Measurements from ENCODE around the gene ARPC4.
"Not testable (repeated sequence)": the region's sequence is repeated elsewhere in the genome, so short reads cannot be mapped to it uniquely, and the experiment has no call there.

Gene ARPC4

GRCh38 chr3:9769426-9770275 lies 23.2 kb upstream of the ARPC4 start, which contains the start of gene CAMK1:
Gene CAMK1, minus strand, starts transcription at chr3:9769947. Its CDS starts 2,198 bp downstream, at chr3:9767749.
- no peaks in the 10 kb centered on the region for H3K27me3 ChIP-seq (ENCODE audit: control insufficient read depth in 2 of 2, insufficient read depth in 2 of 2, low read length in 2 of 2)
- H3K4me1 ChIP-seq (ENCODE audit: control insufficient read depth in 2 of 2, insufficient read depth in 2 of 2, low read length in 2 of 2), result peaks cover 15 to 22% of the 10 kb centered on the region in 2 donors
- peaks cover 0 to 2% of the 10 kb centered on the region in 2 donors for H3K36me3 ChIP-seq (ENCODE audit: control insufficient read depth in 2 of 2, insufficient read depth in 2 of 2, low read length in 2 of 2)
- peak within 1 kb of the TSS; percentile 60 to 79 for H3K4me3 ChIP-seq (ENCODE audit: low read length in 2 of 2)
- H3K9ac ChIP-seq (ENCODE audit: low read depth in 1 of 2, low read length in 2 of 2), result peak within 1 kb of the TSS; percentile 77 to 86
- peak within 1 kb of the TSS; percentile 62 to 80 for H3K27ac ChIP-seq (ENCODE audit: low read depth in 2 of 2, low read length in 2 of 2)
- no peaks in the 10 kb centered on the region for H3K9me3 ChIP-seq (ENCODE audit: control insufficient read depth in 2 of 2, low read length in 2 of 2)

GRCh38 chr3:9770276-9770812 lies 22.5 kb upstream of the ARPC4 start:
- Histone ChIP-seq H3K27me3 (ENCODE audit: control insufficient read depth in 2 of 2, insufficient read depth in 2 of 2, low read length in 2 of 2) (no peaks in the 10 kb centered on the region), H3K27ac (ENCODE audit: low read depth in 2 of 2, low read length in 2 of 2) (peak overlapping the region; percentile 62 to 80), H3K4me1 (ENCODE audit: control insufficient read depth in 2 of 2, insufficient read depth in 2 of 2, low read length in 2 of 2) (peaks cover 15 to 22% of the 10 kb centered on the region in 2 donors), H3K4me3 (ENCODE audit: low read length in 2 of 2) (peak overlapping the region; percentile 60 to 79), H3K9ac (ENCODE audit: low read depth in 1 of 2, low read length in 2 of 2) (peak overlapping the region; percentile 72 to 86), H3K9me3 (ENCODE audit: control insufficient read depth in 2 of 2, low read length in 2 of 2) (no peaks in the 10 kb centered on the region), H3K36me3 (ENCODE audit: control insufficient read depth in 2 of 2, insufficient read depth in 2 of 2, low read length in 2 of 2) (peaks cover 0 to 2% of the 10 kb centered on the region in 2 donors)

- not testable (repeated sequence) for H3K27me3 ChIP-seq (ENCODE audit: control insufficient read depth in 2 of 2, insufficient read depth in 2 of 2, low read length in 2 of 2); H3K9ac ChIP-seq (ENCODE audit: low read depth in 1 of 2, low read length in 2 of 2); H3K27ac ChIP-seq (ENCODE audit: low read depth in 2 of 2, low read length in 2 of 2); H3K36me3 ChIP-seq (ENCODE audit: control insufficient read depth in 2 of 2, insufficient read depth in 2 of 2, low read length in 2 of 2); H3K4me3 ChIP-seq (ENCODE audit: low read length in 2 of 2); H3K9me3 ChIP-seq (ENCODE audit: control insufficient read depth in 2 of 2, low read length in 2 of 2)
- peaks cover 15 to 22% of the 10 kb centered on the region in 2 donors for H3K4me1 ChIP-seq (ENCODE audit: control insufficient read depth in 2 of 2, insufficient read depth in 2 of 2, low read length in 2 of 2)
These were observed 21.9 kb upstream of the ARPC4 start for GRCh38 chr3:9771007-9771406.

GRCh38 chr3:9776896-9777693 lies 15.8 kb upstream of the ARPC4 start:
- no peak overlapping the region for H3K27ac ChIP-seq (ENCODE audit: low read depth in 2 of 2, low read length in 2 of 2)
- peaks cover 13 to 23% of the 10 kb centered on the region in 2 donors for H3K36me3 ChIP-seq (ENCODE audit: control insufficient read depth in 2 of 2, insufficient read depth in 2 of 2, low read length in 2 of 2)
- H3K9me3 ChIP-seq (ENCODE audit: control insufficient read depth in 2 of 2, low read length in 2 of 2), result no peaks in the 10 kb centered on the region
- no peaks in the 10 kb centered on the region for H3K27me3 ChIP-seq (ENCODE audit: control insufficient read depth in 2 of 2, insufficient read depth in 2 of 2, low read length in 2 of 2)
- H3K4me3 ChIP-seq (ENCODE audit: low read length in 2 of 2), result no peak overlapping the region
- H3K9ac ChIP-seq (ENCODE audit: low read depth in 1 of 2, low read length in 2 of 2), result no peak overlapping the region
- H3K4me1 ChIP-seq (ENCODE audit: control insufficient read depth in 2 of 2, insufficient read depth in 2 of 2, low read length in 2 of 2), result peaks cover 13 to 16% of the 10 kb centered on the region in 2 donors

GRCh38 chr3:9777694-9778021 lies 15.2 kb upstream of the ARPC4 start:
- H3K27me3 ChIP-seq (ENCODE audit: control insufficient read depth in 2 of 2, insufficient read depth in 2 of 2, low read length in 2 of 2), result no peaks in the 10 kb centered on the region
- peaks cover 13 to 16% of the 10 kb centered on the region in 2 donors for H3K4me1 ChIP-seq (ENCODE audit: control insufficient read depth in 2 of 2, insufficient read depth in 2 of 2, low read length in 2 of 2)
- no peak overlapping the region for H3K9ac ChIP-seq (ENCODE audit: low read depth in 1 of 2, low read length in 2 of 2)
- no peaks in the 10 kb centered on the region for H3K9me3 ChIP-seq (ENCODE audit: control insufficient read depth in 2 of 2, low read length in 2 of 2)
- no peak overlapping the region for H3K27ac ChIP-seq (ENCODE audit: low read depth in 2 of 2, low read length in 2 of 2)
- H3K4me3 ChIP-seq (ENCODE audit: low read length in 2 of 2), result no peak overlapping the region
- peaks cover 18 to 28% of the 10 kb centered on the region in 2 donors for H3K36me3 ChIP-seq (ENCODE audit: control insufficient read depth in 2 of 2, insufficient read depth in 2 of 2, low read length in 2 of 2)

GRCh38 chr3:9778143-9779074 lies 14.5 kb upstream of the ARPC4 start:
- Histone ChIP-seq H3K9me3 (ENCODE audit: control insufficient read depth in 2 of 2, low read length in 2 of 2) (no peaks in the 10 kb centered on the region), H3K4me1 (ENCODE audit: control insufficient read depth in 2 of 2, insufficient read depth in 2 of 2, low read length in 2 of 2) (peaks cover 13 to 16% of the 10 kb centered on the region in 2 donors), H3K4me3 (ENCODE audit: low read length in 2 of 2) (peak overlapping the region in 1 of 2 donors; percentile 26), H3K27ac (ENCODE audit: low read depth in 2 of 2, low read length in 2 of 2) (peak overlapping the region in 1 of 2 donors; percentile 49), H3K9ac (ENCODE audit: low read depth in 1 of 2, low read length in 2 of 2) (no peak overlapping the region), H3K27me3 (ENCODE audit: control insufficient read depth in 2 of 2, insufficient read depth in 2 of 2, low read length in 2 of 2) (no peaks in the 10 kb centered on the region), H3K36me3 (ENCODE audit: control insufficient read depth in 2 of 2, insufficient read depth in 2 of 2, low read length in 2 of 2) (peaks cover 20 to 30% of the 10 kb centered on the region in 2 donors)

- peaks cover 13 to 16% of the 10 kb centered on the region in 2 donors for H3K4me1 ChIP-seq (ENCODE audit: control insufficient read depth in 2 of 2, insufficient read depth in 2 of 2, low read length in 2 of 2)
- H3K9me3 ChIP-seq (ENCODE audit: control insufficient read depth in 2 of 2, low read length in 2 of 2), result no peaks in the 10 kb centered on the region
- H3K27ac ChIP-seq (ENCODE audit: low read depth in 2 of 2, low read length in 2 of 2), result peak overlapping the region in 1 of 2 donors; percentile 49
These were observed 13.7 kb upstream of the ARPC4 start for GRCh38 chr3:9779075-9779593.

GRCh38 chr3:9779721-9780457 lies 13.0 kb upstream of the ARPC4 start:
- Histone ChIP-seq H3K27me3 (ENCODE audit: control insufficient read depth in 2 of 2, insufficient read depth in 2 of 2, low read length in 2 of 2) (no peaks in the 10 kb centered on the region), H3K4me3 (ENCODE audit: low read length in 2 of 2) (no peak overlapping the region), H3K9ac (ENCODE audit: low read depth in 1 of 2, low read length in 2 of 2) (no peak overlapping the region), H3K9me3 (ENCODE audit: control insufficient read depth in 2 of 2, low read length in 2 of 2) (no peaks in the 10 kb centered on the region), H3K4me1 (ENCODE audit: control insufficient read depth in 2 of 2, insufficient read depth in 2 of 2, low read length in 2 of 2) (peaks cover 13 to 16% of the 10 kb centered on the region in 2 donors), H3K27ac (ENCODE audit: low read depth in 2 of 2, low read length in 2 of 2) (peak overlapping the region in 1 of 2 donors; percentile 70), H3K36me3 (ENCODE audit: control insufficient read depth in 2 of 2, insufficient read depth in 2 of 2, low read length in 2 of 2) (peaks cover 25 to 36% of the 10 kb centered on the region in 2 donors)

More at GRCh38 chr3:9779075-9779593, 13.7 kb upstream of the ARPC4 start:
- Histone ChIP-seq H3K27me3 (ENCODE audit: control insufficient read depth in 2 of 2, insufficient read depth in 2 of 2, low read length in 2 of 2) (no peaks in the 10 kb centered on the region), H3K4me3 (ENCODE audit: low read length in 2 of 2) (peak overlapping the region in 1 of 2 donors; percentile 26), H3K9ac (ENCODE audit: low read depth in 1 of 2, low read length in 2 of 2) (no peak overlapping the region), H3K36me3 (ENCODE audit: control insufficient read depth in 2 of 2, insufficient read depth in 2 of 2, low read length in 2 of 2) (peaks cover 24 to 36% of the 10 kb centered on the region in 2 donors)

GRCh38 chr3:9780458-9780812 lies 12.4 kb upstream of the ARPC4 start:
- peaks cover 28 to 42% of the 10 kb centered on the region in 2 donors for H3K36me3 ChIP-seq (ENCODE audit: control insufficient read depth in 2 of 2, insufficient read depth in 2 of 2, low read length in 2 of 2)
- no peak overlapping the region for H3K9ac ChIP-seq (ENCODE audit: low read depth in 1 of 2, low read length in 2 of 2)
- H3K9me3 ChIP-seq (ENCODE audit: control insufficient read depth in 2 of 2, low read length in 2 of 2), result no peaks in the 10 kb centered on the region
- no peaks in the 10 kb centered on the region for H3K27me3 ChIP-seq (ENCODE audit: control insufficient read depth in 2 of 2, insufficient read depth in 2 of 2, low read length in 2 of 2)
- no peak overlapping the region for H3K4me3 ChIP-seq (ENCODE audit: low read length in 2 of 2)
- peak overlapping the region in 1 of 2 donors; percentile 70 for H3K27ac ChIP-seq (ENCODE audit: low read depth in 2 of 2, low read length in 2 of 2)
- peaks cover 13 to 16% of the 10 kb centered on the region in 2 donors for H3K4me1 ChIP-seq (ENCODE audit: control insufficient read depth in 2 of 2, insufficient read depth in 2 of 2, low read length in 2 of 2)

Data from mucosa of rectum (tissue), 2 donors.